GM19468 (cell line): ENCODE results near the gene PDE4B.
A peak's percentile ranks its signal among the peaks of the same experiment; 100 is the strongest.

Source experiments
- ATAC-seq: cut with Tn5 transposase; IDR thresholded peaks from one replicate; pipeline ENCODE4 v1.9.1; 2021; ENCODE audit warnings: mild to moderate bottlenecking, moderate library complexity, moderate number of reproducible peaks; ENCODE audit not compliant: unreplicated experiment; ENCODE audit errors: extremely low read depth

PDE4B gene

GRCh38 chr1:66341446-66342089 lies 548.9 kb downstream of the PDE4B start:
- no peak for ATAC-seq

GRCh38 chr1:66342707-66343106 lies 550.0 kb downstream of the PDE4B start:
- ATAC-seq = no peak

DNA sequence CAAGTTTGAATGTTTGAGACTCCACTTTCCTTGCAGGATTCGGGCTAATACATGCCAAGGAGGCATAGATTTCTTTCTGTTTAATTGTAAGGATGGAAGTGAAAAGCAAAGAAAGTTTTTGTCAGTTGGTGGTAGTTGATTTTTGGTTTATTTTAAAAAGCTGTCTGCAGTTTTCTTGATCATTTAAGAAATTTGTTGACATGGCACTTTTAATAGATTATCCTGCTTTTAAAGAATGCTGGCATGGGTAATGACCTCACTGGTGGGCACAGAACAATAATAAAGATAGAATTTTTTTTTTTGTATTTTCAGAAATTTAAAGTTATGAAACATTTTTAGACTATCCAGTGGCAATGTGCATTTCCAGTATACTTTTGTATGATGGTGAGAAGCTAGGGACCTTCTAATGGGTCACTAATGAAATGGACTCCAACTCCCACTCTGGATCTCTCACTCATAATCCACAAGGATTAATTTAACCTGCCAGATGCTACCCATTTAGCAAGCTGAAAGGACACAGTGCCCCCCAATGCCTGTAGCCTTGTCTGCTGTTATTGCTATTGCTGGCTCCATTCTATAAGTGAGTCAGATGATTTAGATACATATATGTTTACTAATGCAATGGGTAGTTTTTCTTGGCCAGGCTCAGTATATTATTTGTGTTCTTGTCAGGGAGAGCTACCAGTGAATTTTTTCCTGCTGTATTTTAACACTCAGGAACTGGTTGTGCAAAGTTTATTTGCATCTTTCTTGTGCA lies 551.1 kb downstream of the PDE4B start:
- no peak for ATAC-seq

- ATAC-seq = no peak
Observed at GRCh38 chr1:66346057-66346795, 553.5 kb downstream of the PDE4B start.

DNA sequence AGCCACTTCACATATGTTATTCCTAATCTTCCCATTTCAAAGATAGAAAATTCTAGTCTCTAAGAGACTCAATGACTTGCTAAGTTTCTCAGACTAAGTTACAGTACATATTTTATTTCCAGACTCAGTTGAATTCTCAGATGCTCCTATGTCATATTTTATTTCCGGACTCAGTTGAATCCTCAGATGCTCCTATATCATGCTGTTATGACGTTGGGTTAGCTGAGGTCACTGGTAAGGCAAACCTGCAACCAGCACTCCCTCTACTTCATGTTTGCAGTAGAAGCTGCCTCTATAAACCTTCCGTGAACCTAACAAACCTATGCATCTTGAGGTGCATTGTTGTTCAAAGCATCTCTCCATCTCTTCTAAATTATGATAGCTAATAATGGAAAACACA lies 554.2 kb downstream of the PDE4B start:
- no peak for ATAC-seq

GRCh38 chr1:66348776-66349175 lies 556.1 kb downstream of the PDE4B start:
- ATAC-seq = no peak

GRCh38 chr1:66349242-66349641 lies 556.5 kb downstream of the PDE4B start:
- ATAC-seq = no peak

DNA sequence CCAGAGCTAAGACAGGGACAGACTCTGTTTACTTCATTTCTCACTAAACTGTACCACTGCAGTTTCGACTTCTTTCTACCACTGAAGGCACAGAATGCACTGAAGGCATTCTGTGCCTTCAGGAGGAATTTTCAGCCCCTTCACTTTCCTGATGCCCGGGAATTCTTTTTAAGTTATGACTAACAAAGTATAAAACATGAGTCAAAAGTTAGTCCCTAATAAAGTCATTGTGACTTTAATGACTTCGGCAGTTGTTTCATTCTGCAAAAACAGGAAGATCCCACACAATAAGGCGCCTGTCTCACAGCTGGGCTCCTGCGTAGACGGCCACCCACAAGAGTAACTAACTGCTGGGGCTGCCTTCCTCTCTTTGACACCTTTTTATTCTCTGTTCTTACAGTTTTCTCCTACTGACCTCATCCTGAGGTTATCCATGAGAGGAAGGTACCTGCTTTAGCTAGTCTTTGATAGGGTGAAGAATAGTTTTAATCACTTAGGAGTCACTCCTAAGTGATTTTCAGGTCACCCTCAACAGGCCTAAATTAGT lies 557.4 kb downstream of the PDE4B start:
- ATAC-seq = no peak

GRCh38 chr1:66351478-66351877 lies 558.8 kb downstream of the PDE4B start:
- ATAC-seq = peak; percentile 25

- peak; percentile 19 for ATAC-seq
Observed at GRCh38 chr1:66351913-66352312, 559.2 kb downstream of the PDE4B start.

GRCh38 chr1:66352792-66353191 lies 560.1 kb downstream of the PDE4B start:
- no peak for ATAC-seq

DNA sequence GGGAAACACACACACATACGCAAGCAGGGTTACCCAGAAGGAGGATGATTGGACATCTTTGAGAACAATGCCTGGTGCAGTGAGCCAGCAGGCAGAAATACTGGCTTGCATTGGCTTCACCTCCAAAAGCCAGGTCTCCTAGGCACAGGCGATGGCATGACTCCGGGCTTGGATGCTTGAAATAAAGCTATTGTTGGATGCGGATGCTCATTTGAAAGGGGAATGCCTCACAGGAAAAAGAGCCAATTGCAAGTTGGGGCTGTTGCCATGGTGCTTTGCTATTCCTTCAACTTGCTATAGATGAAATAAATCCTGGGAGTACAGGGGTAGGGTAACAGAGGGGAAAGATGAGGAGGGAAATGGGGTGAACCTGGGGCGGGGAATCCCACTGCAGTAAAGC lies 560.6 kb downstream of the PDE4B start:
- no peak for ATAC-seq

GRCh38 chr1:66354311-66355201 lies 561.9 kb downstream of the PDE4B start:
- ATAC-seq = no peak

GRCh38 chr1:66355756-66356155 lies 563.1 kb downstream of the PDE4B start:
- no peak for ATAC-seq

GRCh38 chr1:66356605-66357004 lies 563.9 kb downstream of the PDE4B start:
- ATAC-seq = no peak

DNA sequence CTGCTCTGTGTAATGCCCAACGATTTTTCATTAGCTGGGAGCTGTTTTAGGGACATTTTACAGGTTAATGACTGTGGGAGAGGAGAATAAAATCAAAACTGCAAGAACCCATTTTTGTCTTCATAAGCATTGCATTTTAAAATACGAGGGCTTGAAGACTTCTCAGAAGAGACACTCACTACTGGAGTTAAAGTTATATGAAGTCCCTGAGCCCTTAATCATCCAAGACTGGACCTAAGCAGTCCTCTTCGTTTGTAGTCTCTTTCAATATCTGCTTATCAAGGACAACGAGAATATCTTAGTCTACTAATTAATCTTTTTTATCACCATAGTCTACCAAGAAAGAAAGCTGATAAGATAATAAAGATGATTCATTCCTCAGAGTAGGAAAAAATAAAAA lies 564.3 kb downstream of the PDE4B start:
- ATAC-seq = no peak

DNA sequence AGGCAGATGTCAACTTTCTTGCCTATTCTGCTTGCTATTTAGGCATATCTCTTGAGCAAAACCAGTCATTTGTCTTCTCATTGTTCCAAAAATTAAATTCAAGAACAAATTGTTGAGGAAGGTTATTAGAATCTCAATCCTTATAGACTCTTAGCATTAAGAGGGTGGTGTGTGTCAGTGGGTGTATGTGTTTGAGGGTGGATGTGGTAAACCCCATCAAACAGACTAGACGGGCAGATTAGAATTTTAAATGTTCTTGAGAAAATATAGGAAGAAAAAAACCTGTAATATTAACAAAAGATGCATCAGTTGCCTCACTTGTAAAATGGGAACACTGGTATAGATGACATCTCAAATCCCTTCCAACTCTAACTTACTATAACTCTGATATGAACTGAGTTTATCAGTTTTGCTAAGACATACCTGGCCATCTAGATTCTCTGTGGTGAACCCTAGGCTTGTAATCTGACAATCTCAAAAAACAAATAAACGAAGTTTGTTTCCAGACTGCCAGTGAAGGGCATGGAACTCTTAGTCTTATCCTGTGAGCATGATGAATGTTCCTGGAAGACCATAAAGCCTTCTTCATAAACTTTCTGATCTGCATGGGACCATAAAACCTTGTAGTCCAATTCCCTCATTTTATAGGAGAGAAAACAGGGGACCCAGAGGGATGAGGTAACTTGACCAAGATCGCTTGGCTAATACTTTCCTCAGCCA lies 564.9 kb downstream of the PDE4B start:
- no peak for ATAC-seq

GRCh38 chr1:66359269-66359668 lies 566.6 kb downstream of the PDE4B start:
- no peak for ATAC-seq

GRCh38 chr1:66359815-66360214 lies 567.1 kb downstream of the PDE4B start:
- no peak for ATAC-seq
